ENCODE measurements around the gene DGKB.

GRCh38 chr7:14698239-14698638, 204.3 kb downstream of the DGKB start:
- no peak for TF ChIP-seq CREB5 (CRISPR knock-in tag; IDR thresholded peaks at IDR 0.05; ENCODE audit: low read depth)
- no peak for TF ChIP-seq GLIS3 (CRISPR knock-in tag; IDR thresholded peaks at IDR 0.05)
- no peak for TF ChIP-seq ZFP30 (CRISPR knock-in tag; IDR thresholded peaks at IDR 0.05)
- TF ChIP-seq OSR1 (CRISPR knock-in tag; IDR thresholded peaks at IDR 0.05): no peak
- TF ChIP-seq PATZ1 (CRISPR knock-in tag; IDR thresholded peaks at IDR 0.05; ENCODE audit: borderline replicate concordance): no peak
- TF ChIP-seq ZNF70 (CRISPR knock-in tag; IDR thresholded peaks at IDR 0.05): no peak
- no peak for TF ChIP-seq CSDC2 (CRISPR knock-in tag; IDR thresholded peaks at IDR 0.05)
- TF ChIP-seq ISL1 (CRISPR knock-in tag; IDR thresholded peaks at IDR 0.05): no peak
- no peak for TF ChIP-seq TSHZ2 (CRISPR knock-in tag; IDR thresholded peaks at IDR 0.05)
- TF ChIP-seq ZC3H10 (CRISPR knock-in tag; IDR thresholded peaks at IDR 0.05): no peak
- TF ChIP-seq ARNTL (CRISPR knock-in tag; IDR thresholded peaks at IDR 0.05; ENCODE audit: borderline replicate concordance, low read depth): no peak
- TF ChIP-seq RARB (CRISPR knock-in tag; IDR thresholded peaks at IDR 0.05): no peak

All from SK-N-SH treated with all-trans-retinoic acid at 6 μM for 48 hours (cell line).